Iris pigment epithelial cell (primary cell): Measurements from ENCODE around the gene PKN1.

Experiments
- DNase-seq: peaks from one replicate; pipeline ENCODE4 v3.0.0-alpha.2; 2011; ENCODE audit warnings: low read depth

Gene PKN1

DNA sequence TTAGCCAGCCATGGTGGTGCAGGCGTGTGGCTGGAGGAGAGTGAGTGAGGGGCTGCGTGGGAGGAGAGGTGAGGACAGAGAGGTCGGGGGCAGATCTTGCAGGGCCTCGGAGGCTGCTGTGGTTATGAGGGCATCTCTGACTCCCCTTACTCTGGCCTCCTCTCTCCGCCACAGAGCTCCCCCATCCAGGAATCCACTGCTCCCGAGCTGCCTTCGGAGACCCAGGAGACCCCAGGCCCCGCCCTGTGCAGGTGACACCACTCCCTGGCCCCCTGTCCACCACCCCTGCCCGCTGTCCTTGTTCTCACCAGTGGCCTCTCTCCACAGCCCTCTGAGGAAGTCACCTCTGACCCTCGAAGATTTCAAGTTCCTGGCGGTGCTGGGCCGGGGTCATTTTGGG, 34.3 kb downstream of the PKN1 start:
- DNase-seq: no peak

DNA sequence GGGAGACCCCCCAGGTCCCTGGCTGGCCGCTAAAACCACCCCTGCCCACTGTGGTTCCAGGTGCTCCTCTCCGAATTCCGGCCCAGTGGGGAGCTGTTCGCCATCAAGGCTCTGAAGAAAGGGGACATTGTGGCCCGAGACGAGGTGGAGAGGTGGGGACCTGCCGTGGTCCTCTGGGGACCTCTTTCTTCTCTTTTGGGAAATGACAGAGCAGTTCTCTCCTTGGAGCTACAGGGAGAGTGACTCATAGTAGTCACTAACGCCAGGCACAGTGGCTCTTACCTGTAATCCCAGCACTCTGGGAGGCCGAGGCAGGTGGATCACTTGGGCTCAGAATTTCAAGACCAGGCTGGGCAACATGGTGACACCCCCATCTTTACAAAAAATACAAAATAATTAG, 34.7 kb downstream of the PKN1 start:
- no peak for DNase-seq

DNA sequence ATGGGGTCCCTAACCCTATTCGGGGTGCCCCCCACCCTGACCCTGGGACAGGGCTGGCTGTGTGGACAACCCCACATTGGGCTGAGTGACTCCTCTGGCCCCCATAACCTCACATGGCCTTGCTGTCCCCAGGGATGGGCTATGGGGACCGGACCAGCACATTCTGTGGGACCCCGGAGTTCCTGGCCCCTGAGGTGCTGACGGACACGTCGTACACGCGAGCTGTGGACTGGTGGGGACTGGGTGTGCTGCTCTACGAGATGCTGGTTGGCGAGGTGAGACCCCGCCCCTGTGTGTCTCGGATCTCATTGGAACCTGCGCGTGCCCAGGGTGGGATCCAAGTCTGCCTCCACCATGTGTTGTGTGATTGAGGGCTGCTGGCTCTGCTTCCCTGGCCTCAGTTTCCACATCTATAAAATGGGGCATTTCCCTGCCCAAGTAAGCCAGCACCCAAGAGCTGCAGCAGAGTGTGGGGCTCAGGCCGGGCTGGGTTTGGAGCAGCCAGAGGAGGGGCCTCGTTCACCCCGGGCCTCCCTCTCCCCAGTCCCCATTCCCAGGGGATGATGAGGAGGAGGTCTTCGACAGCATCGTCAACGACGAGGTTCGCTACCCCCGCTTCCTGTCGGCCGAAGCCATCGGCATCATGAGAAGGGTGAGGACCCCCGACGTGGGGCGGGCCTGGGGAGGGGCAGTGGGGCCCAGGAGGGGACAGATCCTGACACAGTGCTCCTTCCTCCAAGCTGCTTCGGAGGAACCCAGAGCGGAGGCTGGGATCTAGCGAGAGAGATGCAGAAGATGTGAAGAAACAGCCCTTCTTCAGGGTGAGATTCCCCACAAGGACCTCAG, 37.1 kb downstream of the PKN1 start:
- no peak for DNase-seq

DNA sequence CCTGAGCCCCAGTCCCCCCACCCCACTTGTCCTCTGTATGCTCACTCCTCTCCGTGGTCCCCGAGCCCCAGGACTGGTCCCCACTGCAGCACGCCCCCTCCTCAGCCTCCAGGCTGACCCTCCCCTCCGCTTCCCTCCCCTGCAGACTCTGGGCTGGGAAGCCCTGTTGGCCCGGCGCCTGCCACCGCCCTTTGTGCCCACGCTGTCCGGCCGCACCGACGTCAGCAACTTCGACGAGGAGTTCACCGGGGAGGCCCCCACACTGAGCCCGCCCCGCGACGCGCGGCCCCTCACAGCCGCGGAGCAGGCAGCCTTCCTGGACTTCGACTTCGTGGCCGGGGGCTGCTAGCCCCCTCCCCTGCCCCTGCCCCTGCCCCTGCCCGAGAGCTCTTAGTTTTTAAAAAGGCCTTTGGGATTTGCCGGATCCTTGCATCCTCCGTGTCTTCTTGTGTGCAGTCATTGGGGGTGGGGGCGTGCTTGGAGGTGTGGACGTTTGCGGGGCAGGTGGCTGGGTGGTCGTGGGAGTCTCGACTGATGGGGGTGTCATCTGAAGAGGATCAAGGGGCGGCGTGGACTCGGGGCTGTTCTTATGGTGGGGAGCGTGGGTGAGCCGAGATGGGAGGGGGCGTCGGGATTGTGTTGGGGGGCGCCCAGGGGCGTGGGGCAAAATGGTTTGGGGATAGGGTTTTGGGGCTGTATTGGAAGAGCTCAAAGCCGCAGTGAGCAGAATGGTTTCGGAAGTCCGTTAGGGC, 38.5 kb downstream of the PKN1 start:
- DNase-seq: no peak

DNA sequence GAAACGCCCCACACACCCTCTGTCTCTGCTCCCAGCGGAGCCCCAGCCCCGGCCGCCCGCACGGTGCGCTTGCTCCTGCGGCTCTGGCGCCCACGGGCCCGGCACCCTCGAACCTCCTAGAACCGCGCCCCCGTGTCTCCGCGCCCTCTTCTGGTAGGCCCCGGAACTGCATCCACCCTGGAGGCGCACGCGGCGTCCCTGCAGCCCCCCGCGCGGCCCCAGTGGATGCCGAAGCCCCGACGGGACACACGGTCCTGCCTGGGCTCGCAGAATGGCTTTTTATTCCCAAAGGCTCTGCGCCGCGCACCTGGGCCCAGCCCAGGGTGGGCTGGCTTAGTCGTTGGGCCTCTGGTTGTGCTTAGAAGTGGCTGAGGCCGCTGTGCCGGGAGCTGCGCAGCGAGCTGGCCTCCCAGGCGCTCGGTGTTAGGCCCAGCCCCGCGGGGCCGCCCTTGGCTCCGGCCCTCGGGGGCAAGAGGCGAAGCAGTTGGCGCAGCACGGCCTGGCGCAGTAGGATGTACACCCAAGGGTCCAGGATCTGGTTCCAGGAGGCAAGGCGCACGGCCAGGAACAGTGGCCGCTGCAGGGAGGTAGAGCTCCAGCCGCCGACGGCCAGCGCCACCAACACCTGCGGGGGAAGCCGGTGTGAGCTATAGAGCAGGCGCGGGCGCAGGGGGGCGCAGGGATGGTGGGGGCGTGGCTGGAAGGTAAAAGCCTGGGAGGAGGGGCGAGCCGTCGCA, 39.3 kb downstream of the PKN1 start:
- DNase-seq: peak; percentile 47

DNA sequence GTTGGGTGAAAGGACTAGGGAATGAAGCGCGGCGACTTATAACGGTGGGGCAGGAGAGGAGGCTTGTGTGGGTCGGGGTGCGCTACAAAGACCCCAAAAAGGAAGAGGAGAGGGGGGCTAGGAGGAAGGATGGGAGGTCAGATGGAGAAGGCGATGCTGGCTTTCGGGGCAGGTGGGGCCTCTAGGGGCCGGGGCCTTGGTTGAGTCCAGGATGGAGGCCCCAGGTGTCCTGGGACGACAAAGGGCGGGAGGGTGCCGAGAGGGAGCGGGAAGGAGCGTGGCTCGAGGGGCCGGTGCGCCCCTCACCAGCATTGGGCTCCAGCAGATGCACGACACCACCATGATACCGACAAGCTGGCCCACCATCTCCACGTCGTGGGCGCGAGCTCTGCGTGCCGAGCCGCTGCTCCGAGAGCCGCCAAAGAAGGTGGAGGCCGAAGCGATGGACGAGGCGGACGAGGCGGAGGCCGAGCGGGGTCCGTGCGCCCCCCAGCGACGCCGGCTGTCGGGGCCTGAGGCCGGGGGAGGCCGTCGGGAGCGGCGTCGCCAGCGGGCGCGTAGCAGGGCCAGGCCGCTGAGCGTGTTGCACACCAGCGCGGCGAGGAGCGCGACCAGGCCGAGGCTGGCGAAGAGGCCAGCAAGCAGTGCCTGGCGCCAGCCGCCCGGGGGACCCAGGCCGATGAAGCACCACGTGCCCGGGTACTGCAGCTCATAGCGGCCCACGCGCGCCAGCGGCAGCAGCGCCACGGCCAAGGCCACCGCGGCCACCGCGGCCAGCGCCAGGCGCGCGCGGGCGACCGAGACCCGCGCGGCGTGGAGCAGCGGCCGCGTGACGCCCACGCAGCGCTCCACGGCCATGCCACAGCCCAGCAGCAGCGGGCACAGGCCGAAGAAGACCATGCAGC, 40.2 kb downstream of the PKN1 start:
- DNase-seq: no peak

DNA sequence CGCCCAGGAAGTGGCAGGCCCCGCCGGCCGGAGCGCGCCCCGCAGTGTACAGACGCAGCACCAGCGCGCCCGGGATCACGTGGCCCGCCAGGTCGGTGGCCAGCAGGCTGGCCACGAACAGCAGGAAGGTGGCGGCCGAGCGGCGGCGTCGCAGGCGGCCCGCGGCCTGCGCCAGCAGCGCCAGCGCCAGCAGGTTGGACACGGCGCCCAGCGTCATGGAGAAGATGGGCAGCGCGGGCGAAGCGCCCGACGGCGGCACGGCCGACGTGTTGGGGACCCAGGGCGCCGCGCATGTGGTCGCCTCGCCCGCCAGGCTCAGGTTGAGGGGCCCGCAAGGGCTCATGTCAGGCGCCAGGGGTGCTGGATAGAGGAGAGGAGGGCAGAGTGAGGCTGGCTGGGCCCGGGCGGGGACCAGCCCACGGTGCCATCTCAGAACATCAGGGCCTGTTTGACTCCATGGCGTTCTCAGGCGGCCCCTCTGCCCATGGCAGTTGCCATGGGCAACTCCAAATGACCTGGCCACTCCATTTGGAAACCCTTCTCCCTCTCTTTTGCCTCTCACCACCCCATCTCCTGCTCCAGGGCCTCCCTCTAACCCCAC, 41.0 kb downstream of the PKN1 start:
- DNase-seq: no peak

DNA sequence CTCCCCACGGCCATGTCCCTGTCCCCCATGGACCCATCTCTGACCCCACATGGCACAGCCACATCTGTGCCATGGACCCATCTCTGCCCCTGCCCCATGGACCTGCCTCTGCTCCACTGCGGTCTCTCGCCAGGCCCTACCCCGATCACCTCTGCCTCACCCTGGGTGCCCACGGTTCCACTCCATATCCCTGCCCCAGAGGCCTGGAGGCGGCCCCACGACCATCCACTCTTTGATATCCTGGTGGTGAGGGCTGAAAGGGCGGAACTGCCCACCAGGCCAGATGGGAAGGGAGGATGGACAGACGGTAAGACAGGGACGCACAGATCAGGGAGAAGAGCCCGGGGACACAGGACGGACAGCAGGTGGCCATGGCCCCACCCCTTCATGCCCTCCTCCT, 41.7 kb downstream of the PKN1 start:
- DNase-seq: no peak

DNA sequence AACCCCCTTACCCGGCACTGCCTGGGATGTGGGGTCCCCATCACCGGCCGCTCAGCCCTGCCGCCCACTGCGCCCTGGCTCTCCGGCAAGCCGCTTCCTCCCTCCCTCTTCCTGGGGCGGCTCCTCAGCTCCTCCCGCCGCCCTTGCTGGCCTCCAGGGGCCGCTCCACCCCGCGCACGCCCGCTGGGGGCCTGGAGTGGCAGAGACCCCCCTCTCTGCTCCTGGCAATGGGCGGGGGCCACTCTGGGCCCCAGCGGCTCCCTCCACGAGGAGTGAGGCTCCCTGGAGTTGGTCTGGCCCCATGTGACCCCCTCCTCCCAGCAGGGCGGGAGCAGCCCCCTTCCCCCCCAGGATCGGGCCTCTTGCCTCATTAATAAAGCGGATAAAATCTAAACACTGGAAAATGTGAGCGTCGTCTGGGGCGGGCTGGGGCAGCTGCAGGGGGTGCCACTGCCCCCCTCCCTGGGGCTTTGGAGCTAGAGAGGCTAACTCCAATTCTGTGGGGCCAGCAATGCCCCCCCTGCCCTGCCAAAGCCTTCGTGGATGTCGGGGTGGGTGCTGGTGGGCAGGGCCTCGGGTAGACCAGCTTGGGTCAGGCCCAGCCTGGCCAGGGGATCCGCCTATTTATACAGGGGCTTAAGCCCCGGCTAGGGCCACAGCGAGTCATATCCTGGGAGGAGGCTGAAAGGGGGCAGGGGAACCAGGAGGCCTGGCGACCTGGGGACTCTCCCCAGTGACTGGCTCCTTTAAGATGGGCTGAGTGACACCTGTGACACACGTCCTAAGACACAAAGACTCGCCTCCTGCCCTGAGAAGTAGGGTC, 42.4 kb downstream of the PKN1 start, which contains the start of gene PTGER1:
Gene PTGER1 (minus strand): TSS at position 104 of the 823 bp plus-strand sequence. CDS start 1,034 bp downstream, outside the sequence.
- peak; percentile 48 for DNase-seq

DNA sequence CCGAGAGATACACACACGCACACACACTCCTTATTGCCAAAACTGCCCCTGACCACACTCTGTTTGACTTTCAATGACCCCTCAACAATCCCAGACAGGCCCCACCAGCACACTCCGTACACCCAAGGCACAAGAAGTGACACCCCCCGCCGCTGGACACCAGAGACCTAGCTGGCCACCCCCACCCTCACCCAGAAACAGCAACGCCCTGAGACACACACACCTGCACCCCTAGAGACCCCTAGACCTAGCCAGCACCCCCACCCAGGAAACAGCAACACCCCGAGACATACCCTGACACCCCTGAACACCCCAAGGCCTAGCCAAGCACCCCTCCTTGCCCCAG, 43.2 kb downstream of the PKN1 start:
- DNase-seq: no peak

DNA sequence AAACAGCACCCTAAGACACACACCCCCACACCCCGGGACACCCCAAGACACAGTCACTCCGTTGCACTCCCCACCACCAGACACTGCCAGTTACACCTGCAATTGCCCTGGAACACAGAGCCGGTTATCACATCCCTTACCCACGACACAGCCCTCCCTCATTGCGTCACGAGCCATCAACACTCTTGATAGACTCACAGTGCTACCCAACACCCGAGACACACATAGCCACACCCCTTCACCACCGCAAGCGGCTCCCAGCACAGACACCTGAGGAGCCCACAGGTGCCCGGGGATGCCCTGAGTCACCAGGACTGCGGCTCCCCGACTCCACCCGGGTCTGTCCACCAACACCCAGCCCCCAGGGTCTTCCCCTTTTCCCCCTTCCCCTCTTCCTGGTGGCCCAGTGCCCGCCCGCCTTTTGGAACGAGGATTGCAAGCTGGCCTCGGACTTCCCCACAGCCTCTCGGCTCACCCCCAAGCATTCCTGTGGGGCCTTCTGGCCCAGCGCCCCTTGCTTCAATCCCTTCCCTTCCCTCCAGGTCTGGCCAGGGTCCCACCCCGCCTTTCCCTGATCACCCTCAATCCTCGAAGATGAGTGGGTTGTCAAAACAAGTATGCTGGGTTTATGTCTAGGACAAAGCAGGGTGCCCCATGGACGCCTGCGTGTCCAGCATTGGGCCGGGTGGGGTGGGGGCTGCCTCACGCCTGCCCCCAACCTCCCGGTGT, 43.7 kb downstream of the PKN1 start:
- DNase-seq: peak; percentile 95

DNA sequence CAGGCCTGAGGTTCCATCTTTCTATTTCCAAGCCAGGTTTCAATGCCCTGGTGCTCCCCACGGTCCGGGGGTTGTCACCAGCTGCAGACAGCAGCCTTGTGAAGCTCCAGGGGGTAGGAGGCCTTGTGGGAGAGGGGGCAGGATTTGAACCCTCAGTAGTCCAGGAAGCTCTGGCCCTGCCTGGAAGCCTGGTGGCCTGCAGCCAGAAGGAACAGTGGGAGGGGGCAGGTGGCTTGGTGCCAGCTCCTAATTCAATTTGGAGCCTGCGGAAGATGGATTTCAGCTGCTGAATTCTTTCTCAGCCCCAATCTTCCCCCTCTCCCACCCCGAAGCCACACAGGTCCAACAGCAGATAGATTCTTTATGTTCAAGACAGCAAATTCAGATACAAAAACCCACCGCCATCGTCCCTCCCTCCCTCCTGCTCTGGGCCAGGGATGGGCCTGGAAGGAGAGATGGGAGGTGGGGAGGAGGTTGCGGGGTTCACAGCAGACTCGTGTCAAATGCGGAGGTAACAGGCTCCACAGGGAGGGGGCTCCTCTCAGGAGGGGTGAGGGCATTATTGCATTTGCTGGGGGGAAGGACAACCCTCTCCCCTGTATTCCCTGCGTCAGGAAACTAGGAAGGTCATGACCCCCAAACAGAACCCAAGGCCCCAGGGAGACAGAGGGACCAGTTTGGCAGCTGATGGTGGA, 44.5 kb downstream of the PKN1 start:
- peak; percentile 37 for DNase-seq

DNA sequence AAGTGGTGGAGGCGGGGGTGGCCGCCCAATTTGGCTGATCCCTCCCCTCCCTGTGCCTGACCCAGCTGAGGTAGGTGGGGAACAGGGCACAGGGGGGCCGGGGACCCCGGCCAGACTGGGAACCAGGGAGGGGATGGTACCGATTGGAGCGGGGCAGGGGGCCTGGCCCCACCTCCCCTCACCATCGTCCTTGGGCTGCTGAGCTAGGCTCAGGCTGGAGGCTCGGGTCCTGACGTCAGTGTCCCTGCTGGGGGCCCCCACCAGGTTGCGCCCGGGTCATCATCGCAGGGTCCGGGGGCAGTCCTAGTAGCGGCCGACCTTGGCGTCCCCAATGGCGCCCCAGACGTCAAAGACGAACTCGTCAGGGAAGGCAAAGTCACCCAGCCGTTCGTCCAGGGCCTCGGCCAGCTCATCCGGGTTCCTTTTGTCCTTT, 45.0 kb downstream of the PKN1 start:
- no peak for DNase-seq

DNA sequence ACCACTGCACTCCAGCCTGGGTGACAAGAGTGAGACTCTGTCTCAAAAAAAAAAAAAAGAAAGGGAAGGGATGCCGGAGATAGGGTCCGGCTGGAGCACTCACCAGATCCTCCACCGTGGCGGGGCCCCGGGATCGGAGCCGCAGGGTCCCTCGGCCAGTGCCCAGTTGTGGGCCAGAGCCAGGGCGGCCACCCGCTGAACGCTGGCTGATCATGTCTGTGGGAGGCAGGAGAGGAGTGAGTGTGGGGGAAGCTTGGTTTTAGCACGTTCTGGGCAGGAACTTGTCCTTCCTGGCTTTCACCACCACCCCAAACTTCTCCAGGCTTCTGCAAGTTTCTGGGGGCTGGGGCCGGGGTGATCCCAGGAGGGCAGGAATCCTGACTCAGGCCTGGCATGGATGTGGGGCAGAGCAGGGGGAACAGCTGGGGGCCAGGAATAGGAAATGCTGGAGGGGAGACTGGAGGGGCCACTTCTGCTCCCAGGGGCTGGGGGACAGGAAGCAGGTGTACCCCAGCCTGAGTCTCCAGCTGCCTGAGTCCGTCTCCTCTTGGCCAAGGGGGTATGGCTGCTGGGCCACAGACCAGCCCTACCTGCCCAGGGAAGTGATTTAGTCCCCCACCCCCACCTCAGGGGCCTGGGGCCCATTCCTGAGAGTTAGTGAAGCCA, 46.3 kb downstream of the PKN1 start:
- no peak for DNase-seq

DNA sequence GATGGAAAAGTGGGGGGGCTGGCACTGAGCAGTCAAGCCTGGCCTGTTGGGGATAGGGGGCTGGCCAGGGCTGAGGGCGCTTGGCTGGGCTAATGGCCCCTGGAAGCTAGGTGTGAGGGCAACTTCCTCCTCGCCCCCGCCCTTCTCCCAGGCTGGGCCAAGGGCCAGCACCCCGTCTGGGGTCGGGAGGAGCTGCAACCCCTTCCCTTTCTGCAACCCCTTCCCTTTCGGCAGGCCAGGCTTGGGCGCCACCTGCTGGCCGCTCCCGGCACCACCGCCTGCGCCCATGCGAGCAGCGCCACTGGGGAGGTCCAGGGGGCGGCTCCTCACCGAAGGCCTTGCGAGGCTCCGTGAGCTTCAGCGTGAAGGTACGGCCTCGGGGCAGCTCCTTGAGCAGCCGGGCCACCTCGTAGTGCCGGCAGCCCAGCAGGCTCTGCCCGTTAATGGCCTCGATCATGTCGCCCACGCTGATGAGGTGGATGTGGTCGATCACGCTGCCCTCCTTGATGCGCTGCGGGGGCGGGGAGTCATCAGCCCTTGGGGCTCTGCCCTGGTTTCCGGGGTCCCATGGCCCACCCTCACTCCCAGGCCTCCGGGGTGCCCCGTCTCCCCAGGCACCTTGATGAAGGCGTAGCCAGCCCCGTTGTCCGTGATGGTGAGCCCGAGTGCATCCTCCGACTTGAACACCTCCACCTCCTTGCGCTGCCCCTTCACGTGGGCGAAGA, 47.0 kb downstream of the PKN1 start:
- peak; percentile 31 for DNase-seq

DNA sequence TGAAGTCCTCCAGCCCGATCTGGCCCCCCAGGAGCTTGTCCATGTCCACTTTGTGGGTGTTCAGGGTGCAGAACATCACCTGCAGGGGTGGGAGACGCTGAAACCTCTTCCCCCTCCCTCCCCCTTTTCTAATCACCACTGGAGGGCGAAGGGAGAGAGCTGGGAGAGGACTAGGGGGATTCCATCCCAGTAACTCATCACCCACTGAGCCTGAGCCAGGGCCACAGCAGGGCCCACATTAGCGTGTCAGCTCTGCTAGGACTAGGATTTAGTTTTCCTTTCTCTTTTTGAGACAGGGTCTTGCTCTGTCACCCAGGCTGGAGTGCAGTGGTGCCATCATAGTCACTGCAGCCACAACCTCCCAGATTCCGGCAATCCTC, 47.6 kb downstream of the PKN1 start:
- peak; percentile 63 for DNase-seq

DNA sequence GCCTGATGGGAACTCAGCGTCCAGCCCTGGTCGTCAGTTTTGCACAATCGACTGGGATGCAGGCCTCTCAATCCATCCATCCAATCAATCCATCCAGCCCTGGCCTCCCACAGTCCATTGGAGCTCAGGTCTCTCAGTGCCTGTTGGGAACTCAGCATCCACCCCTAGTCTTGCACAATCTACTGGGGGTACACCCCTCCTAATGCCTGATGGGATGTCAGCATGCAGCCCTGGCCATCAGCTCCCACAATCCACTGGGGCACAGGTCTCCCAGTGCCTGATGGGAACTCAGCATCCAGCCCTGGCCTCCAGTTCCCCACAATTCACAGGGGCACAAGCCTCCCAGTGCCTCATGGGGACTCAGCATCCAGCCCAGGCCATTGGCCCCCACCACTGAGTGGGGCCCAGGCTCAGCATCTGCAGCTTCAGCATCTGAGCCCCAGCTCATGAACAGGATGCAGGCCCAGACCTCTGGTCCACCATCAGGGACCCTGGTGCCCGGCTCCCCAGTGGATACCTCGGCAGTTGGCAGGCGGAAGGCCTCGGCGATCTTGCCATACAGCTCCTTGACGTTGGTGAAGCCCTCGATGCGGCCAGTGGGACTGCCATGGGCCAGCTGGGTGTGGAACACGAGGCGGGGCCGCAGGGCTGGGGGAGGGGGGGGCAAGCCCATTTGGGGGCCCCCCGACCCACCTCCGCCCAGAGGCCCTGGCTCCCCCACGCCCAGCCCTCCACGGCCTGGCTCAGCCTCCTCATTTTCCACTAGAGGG, 49.3 kb downstream of the PKN1 start:
- DNase-seq: no peak
